Panc1 (cell line): ENCODE data around the gene FBXW7. TPM values are rescaled to one million over a fixed set of nuclear protein-coding genes. Genes with fewer than 3 reads are reported as not detected.

Source experiments
- ATAC-seq: fragments of 200-7000 bp; cut with Tn5 transposase; 2 replicates; pipeline ENCODE4 v1.9.1; 2020; ENCODE audit warnings: mild to moderate bottlenecking, moderate library complexity
- BruUV-seq: library from RNA; stranded (reverse); fragments of 400-500 nt; replicated peaks from 2 replicates; lab custom pipeline; 2021; lab: Mats Ljungman, UMichigan
- CTCF ChIA-PET: fragments of 300-600 bp; sonication (Branson Sonifier 250); formaldehyde crosslinking; loops from one replicate; lab custom pipeline; 2022; ENCODE audit warnings: antibody characterized with exemption; lab: Charles Lee
- POLR2A ChIA-PET: fragments of 300-600 bp; sonication (Branson Sonifier 250); formaldehyde crosslinking; loops from one replicate; lab custom pipeline; 2022; ENCODE audit warnings: antibody characterized with exemption; lab: Charles Lee
- DNase-seq: peaks from one replicate; pipeline ENCODE4 v3.0.0-alpha.2; 2010; ENCODE audit warnings: low read depth, low spot score
- H3K27ac ChIP-seq: 2 replicates; pipeline ENCODE4 v1.5.1; 2011; ENCODE audit warnings: mild to moderate bottlenecking, low read length, inconsistent platforms
- H3K27me3 ChIP-seq: fragments of 200-500 bp; sonication (Bioruptor generic); 2 replicates; pipeline ENCODE4 v1.6.0; 2014; ENCODE audit warnings: low read length, inconsistent platforms; ENCODE audit not compliant: control insufficient read depth, insufficient read depth
- H3K36me3 ChIP-seq: fragments of 200-500 bp; sonication (Bioruptor generic); 2 replicates; pipeline ENCODE4 v1.5.1; 2014; ENCODE audit warnings: inconsistent platforms, mild to moderate bottlenecking, low read length, moderate library complexity; ENCODE audit not compliant: control insufficient read depth, insufficient read depth
- H3K4me1 ChIP-seq: 2 replicates; pipeline ENCODE4 v1.5.1; 2011; ENCODE audit warnings: inconsistent platforms, mild to moderate bottlenecking, low read length, moderate library complexity; ENCODE audit not compliant: control insufficient read depth, insufficient read depth
- H3K4me3 ChIP-seq, 2 experiments: 2 replicates each; pipeline ENCODE4 v1.5.1; 2011 to 2012; ENCODE audit warnings: low read depth in 2 of 2, low read length in 2 of 2, mild to moderate bottlenecking in 2 of 2, inconsistent platforms in 1 of 2, moderate library complexity in 1 of 2
- H3K9me3 ChIP-seq: fragments of 200-500 bp; sonication (Bioruptor generic); 2 replicates; pipeline ENCODE4 v1.5.1; 2014; ENCODE audit warnings: low read depth, mild to moderate bottlenecking, inconsistent platforms, low read length, moderate library complexity; ENCODE audit not compliant: control insufficient read depth, insufficient read depth
- CTCF ChIP-seq: fragments of 450-650 bp; IDR thresholded peaks from 2 replicates; pipeline ENCODE4 v1.5.1; 2017; ENCODE audit warnings: mild to moderate bottlenecking
- POLR2AphosphoS5 ChIP-seq: IDR thresholded peaks from 2 replicates; pipeline ENCODE4 v1.6.1; 2012; ENCODE audit warnings: mild to moderate bottlenecking, low read depth, low read length, moderate library complexity
- REST ChIP-seq, 2 experiments: IDR thresholded peaks; 2 replicates each; pipeline ENCODE4 v1.6.1; 2011 to 2012; ENCODE audit warnings: low read depth in 2 of 2, control low read depth in 1 of 2, low read length in 1 of 2, mild to moderate bottlenecking in 1 of 2, moderate library complexity in 1 of 2; ENCODE audit not compliant: insufficient read depth in 1 of 2
- SIN3A ChIP-seq: IDR thresholded peaks from 2 replicates; pipeline ENCODE4 v1.6.1; 2012; ENCODE audit warnings: low read depth, mild to moderate bottlenecking, low read length, moderate library complexity, borderline replicate concordance; ENCODE audit not compliant: insufficient read depth
- TCF7L2 ChIP-seq: IDR thresholded peaks from 2 replicates; pipeline ENCODE4 v1.6.1; 2011; ENCODE audit warnings: mild to moderate bottlenecking, low read depth, low read length, inconsistent platforms
- in situ Hi-C: cut with HindIII; loops from 2 replicates; pipeline ENCODE4 v1.10.0; 2016; ENCODE audit warnings: low sequenced_read_pairs, low pct_unique_long_range_greater_than_20kb
- intact Hi-C: fragments of 100-400 bp; cut with micrococcal nuclease; formaldehyde crosslinking; loops from one replicate; pipeline ENCODE4 v1.10.0; 2022; ENCODE audit not compliant: unreplicated experiment
- total RNA-seq: library from RNA; stranded (reverse); gene quantifications from one replicate; pipeline ENCODE4 v1.2.1, GENCODE V29; 2021; ENCODE audit not compliant: unreplicated experiment

FBXW7 gene
- total RNA-seq, 1 experiment from 2014 or later: 16.2 TPM

- H3K4me1 ChIP-seq: no peaks in the 10 kb centered on the region
- ChIA-PET CTCF (no interaction called here), POLR2A (no interaction called here)
- DNase-seq (no peak), ATAC-seq (no peak)
- TF ChIP-seq POLR2AphosphoS5 (no peak), SIN3A (no peak), CTCF (no peak), TCF7L2 (no peak)
- no peaks in the 10 kb centered on the region for H3K9me3 ChIP-seq
- no peaks in the 10 kb centered on the region for H3K36me3 ChIP-seq
- no peak overlapping the region for H3K4me3 ChIP-seq
- H3K27me3 ChIP-seq: no peaks in the 10 kb centered on the region
- in situ Hi-C loops: no loop called here
- no TSS peak for BruUV-seq
- intact Hi-C loops: no loop called here
- no peak overlapping the region for H3K27ac ChIP-seq
Observed at GRCh38 chr4:152421576-152421975, 114.3 kb downstream of the FBXW7 start.

GRCh38 chr4:152419809-152420208 lies 116.1 kb downstream of the FBXW7 start:
- in situ Hi-C loops: no loop called here
- no peaks in the 10 kb centered on the region for H3K9me3 ChIP-seq
- ChIA-PET POLR2A (no interaction called here), CTCF (no interaction called here)
- intact Hi-C loops: no loop called here
- H3K4me3 ChIP-seq: no peak overlapping the region
- TF ChIP-seq REST (IDR thresholded peaks at IDR 0.05; ENCODE audit: insufficient read depth in 1 of 2, low read depth in 2 of 2, low read length in 1 of 2) (no peak), SIN3A (no peak), CTCF (no peak), TCF7L2 (no peak), POLR2AphosphoS5 (no peak)
- H3K36me3 ChIP-seq: no peaks in the 10 kb centered on the region
- no peaks in the 10 kb centered on the region for H3K4me1 ChIP-seq
- BruUV-seq: no TSS peak
- H3K27ac ChIP-seq: no peak overlapping the region
- ATAC-seq (no peak), DNase-seq (no peak)
- H3K27me3 ChIP-seq: no peaks in the 10 kb centered on the region
